IMR-90 (cell line): ENCODE results near the gene NPR3. TPM values are rescaled to one million over a fixed set of nuclear protein-coding genes. Genes with fewer than 3 reads are reported as not detected.

ENCODE experiments used
- ATAC-seq: fragments of 200-7000 bp; cut with Tn5 transposase; 2 replicates; pipeline ENCODE4 v1.9.1; 2020; ENCODE audit warnings: low read depth, mild to moderate bottlenecking, moderate library complexity
- BruUV-seq: library from RNA; stranded (reverse); fragments of 400-500 nt; replicated peaks from 2 replicates; lab custom pipeline; 2021; lab: Mats Ljungman, UMichigan
- CTCF ChIA-PET: fragments of 300-600 bp; formaldehyde crosslinking; extraction: SDS; loops from one replicate; lab custom pipeline; 2021; ENCODE audit warnings: antibody characterized with exemption; lab: Yijun Ruan, JAX
- POLR2A ChIA-PET: fragments of 300-600 bp; sonication (Branson Sonifier 250); formaldehyde crosslinking; loops from one replicate; lab custom pipeline; 2022; ENCODE audit warnings: antibody characterized with exemption; ENCODE audit not compliant: unreplicated experiment; lab: Charles Lee
- DNase-seq: peaks from one replicate; pipeline ENCODE4 v3.0.0; 2013
- H2AFZ ChIP-seq: replicated peaks from 2 replicates; pipeline ENCODE3; 2013; ENCODE audit warnings: low read length, mild to moderate bottlenecking; ENCODE audit not compliant: poor library complexity
- H2AK5ac ChIP-seq: 2 replicates; pipeline ENCODE4 v1.6.1; 2013; ENCODE audit warnings: low read depth, low read length, inconsistent platforms
- H2AK9ac ChIP-seq: replicated peaks from 2 replicates; pipeline ENCODE3; 2013; ENCODE audit warnings: mild to moderate bottlenecking, low read depth, low read length, moderate library complexity; ENCODE audit not compliant: poor library complexity
- H2BK120ac ChIP-seq: 2 replicates; pipeline ENCODE4 v1.6.1; 2013; ENCODE audit warnings: low read depth, low read length, inconsistent platforms
- H2BK15ac ChIP-seq: 3 replicates; pipeline ENCODE4 v1.6.1; 2013; ENCODE audit warnings: low read depth, low read length, inconsistent platforms
- H2BK20ac ChIP-seq: 2 replicates; pipeline ENCODE4 v1.6.1; 2013; ENCODE audit warnings: low read depth, mild to moderate bottlenecking, inconsistent platforms, low read length, moderate library complexity
- H2BK5ac ChIP-seq: 2 replicates; pipeline ENCODE4 v1.6.1; 2013; ENCODE audit warnings: mild to moderate bottlenecking, low read depth, low read length, inconsistent platforms; ENCODE audit not compliant: poor library complexity, severe bottlenecking
- H3K14ac ChIP-seq: replicated peaks from 2 replicates; pipeline ENCODE4 v1.6.1; 2013; ENCODE audit warnings: low read depth, low read length, inconsistent platforms
- H3K18ac ChIP-seq: 2 replicates; pipeline ENCODE4 v1.6.1; 2013; ENCODE audit warnings: low read depth, low read length, control low read depth
- H3K23ac ChIP-seq: 2 replicates; pipeline ENCODE4 v1.6.1; 2013; ENCODE audit warnings: low read depth, low read length, inconsistent platforms
- H3K27ac ChIP-seq: 2 replicates; pipeline ENCODE4 v1.5.1; 2013; ENCODE audit warnings: mild to moderate bottlenecking, control low read depth, low read length; ENCODE audit not compliant: insufficient read depth
- H3K27me3 ChIP-seq: 2 replicates; pipeline ENCODE4 v1.6.1; 2013; ENCODE audit warnings: low read length; ENCODE audit not compliant: control insufficient read depth, insufficient read depth
- H3K36me3 ChIP-seq: 2 replicates; pipeline ENCODE4 v1.6.1; 2013; ENCODE audit warnings: low read length, mixed read lengths; ENCODE audit not compliant: control insufficient read depth, insufficient read depth
- H3K4ac ChIP-seq: 2 replicates; pipeline ENCODE4 v1.6.1; 2013; ENCODE audit warnings: low read depth, low read length, inconsistent platforms
- H3K4me1 ChIP-seq: 2 replicates; pipeline ENCODE4 v1.6.1; 2013; ENCODE audit warnings: low read length, mixed read lengths; ENCODE audit not compliant: control insufficient read depth, insufficient read depth
- H3K4me2 ChIP-seq: 2 replicates; pipeline ENCODE4 v1.6.1; 2013; ENCODE audit warnings: low read depth, mild to moderate bottlenecking, control low read depth, low read length, moderate library complexity
- H3K4me3 ChIP-seq: 2 replicates; pipeline ENCODE4 v1.5.1; 2013; ENCODE audit warnings: low read depth, mild to moderate bottlenecking, control low read depth, low read length, moderate library complexity; ENCODE audit not compliant: insufficient read depth
- H3K56ac ChIP-seq: 2 replicates; pipeline ENCODE4 v1.6.1; 2013; ENCODE audit warnings: low read length, inconsistent platforms; ENCODE audit not compliant: insufficient read depth; ENCODE audit errors: extremely low read depth
- H3K79me1 ChIP-seq, 2 experiments: 2 replicates each; pipeline ENCODE4 v1.6.1; 2013; ENCODE audit warnings: low read length in 2 of 2, inconsistent platforms in 1 of 2, low read depth in 1 of 2
- H3K9ac ChIP-seq: 2 replicates; pipeline ENCODE4 v1.6.1; 2013; ENCODE audit warnings: low read depth, low read length, control low read depth
- H3K9me1 ChIP-seq: 2 replicates; pipeline ENCODE4 v1.6.1; 2013; ENCODE audit warnings: low read length, inconsistent platforms; ENCODE audit not compliant: insufficient read depth
- H3K9me3 ChIP-seq: 2 replicates; pipeline ENCODE4 v1.6.1; 2013; ENCODE audit warnings: low read length; ENCODE audit not compliant: control insufficient read depth, insufficient read depth
- H4K20me1 ChIP-seq: 2 replicates; pipeline ENCODE4 v1.6.1; 2013; ENCODE audit warnings: low read length, inconsistent platforms; ENCODE audit not compliant: insufficient read depth
- H4K5ac ChIP-seq: 2 replicates; pipeline ENCODE4 v1.6.1; 2013; ENCODE audit warnings: mild to moderate bottlenecking, low read depth, low read length, control low read depth
- H4K8ac ChIP-seq, 2 experiments: 2 replicates each; pipeline ENCODE4 v1.6.1; 2013; ENCODE audit warnings: low read depth in 2 of 2, low read length in 2 of 2, control low read depth in 1 of 2, inconsistent platforms in 1 of 2
- H4K91ac ChIP-seq: 2 replicates; pipeline ENCODE4 v1.6.1; 2013; ENCODE audit warnings: low read depth, low read length, inconsistent platforms; ENCODE audit not compliant: insufficient read depth
- BHLHE40 ChIP-seq: fragments of 150-350 bp; IDR thresholded peaks from 2 replicates; pipeline ENCODE4 v1.6.1; 2016; ENCODE audit warnings: mild to moderate bottlenecking, low read depth, low read length
- CEBPB ChIP-seq: IDR thresholded peaks from 2 replicates; pipeline ENCODE4 v1.6.1; 2012; ENCODE audit warnings: low read depth, low read length, improper control_type of control experiment
- CHD1 ChIP-seq: IDR thresholded peaks from 2 replicates; pipeline ENCODE4 v1.6.1; 2012; ENCODE audit warnings: low read depth, low read length, improper control_type of control experiment
- ELK1 ChIP-seq: fragments of 150-350 bp; IDR thresholded peaks from 2 replicates; pipeline ENCODE4 v1.6.1; 2016; ENCODE audit warnings: low read depth, mild to moderate bottlenecking, low read length, moderate library complexity, borderline replicate concordance
- FOS ChIP-seq: fragments of 150-350 bp; IDR thresholded peaks from 2 replicates; pipeline ENCODE4 v1.6.1; 2016; ENCODE audit warnings: low read depth, low read length
- MAFK ChIP-seq: IDR thresholded peaks from 2 replicates; pipeline ENCODE4 v1.6.1; 2012; ENCODE audit warnings: low read depth, low read length, improper control_type of control experiment
- MAZ ChIP-seq: IDR thresholded peaks from 2 replicates; pipeline ENCODE4 v1.6.1; 2012; ENCODE audit warnings: low read depth, mild to moderate bottlenecking, low read length, improper control_type of control experiment, moderate library complexity, borderline replicate concordance
- MXI1 ChIP-seq: IDR thresholded peaks from 2 replicates; pipeline ENCODE4 v1.6.1; 2012; ENCODE audit warnings: low read depth, mild to moderate bottlenecking, low read length, moderate library complexity, borderline replicate concordance
- NFE2L2 ChIP-seq: fragments of 150-350 bp; IDR thresholded peaks from 2 replicates; pipeline ENCODE4 v1.6.1; 2016; ENCODE audit warnings: low read depth, mild to moderate bottlenecking, low read length
- POLR2A ChIP-seq: IDR thresholded peaks from 2 replicates; pipeline ENCODE4 v1.6.1; 2012; ENCODE audit warnings: mild to moderate bottlenecking, low read depth, low read length
- RAD21 ChIP-seq: IDR thresholded peaks from 2 replicates; pipeline ENCODE4 v1.6.1; 2012; ENCODE audit warnings: low read length, improper control_type of control experiment
- RCOR1 ChIP-seq: IDR thresholded peaks from 2 replicates; pipeline ENCODE4 v1.6.1; 2012; ENCODE audit warnings: mild to moderate bottlenecking, low read length, improper control_type of control experiment; ENCODE audit not compliant: insufficient replicate concordance
- RFX5 ChIP-seq: IDR thresholded peaks from 2 replicates; pipeline ENCODE4 v1.8.0; 2012; ENCODE audit warnings: low read depth, mild to moderate bottlenecking, low read length, moderate library complexity
- SMC3 ChIP-seq: fragments of 150-350 bp; IDR thresholded peaks from 2 replicates; pipeline ENCODE4 v1.6.1; 2016; ENCODE audit warnings: low read depth, mild to moderate bottlenecking, antibody characterized with exemption, low read length, moderate library complexity
- WGBS, 2 experiments: methylation state at CpG; one replicate each; pipeline versions ENCODE4 v1.1.5 to v1.1.7; 2013; ENCODE audit warnings: missing lambda C conversion rate in 2 of 2; ENCODE audit not compliant: insufficient read length in 1 of 2; ENCODE audit errors: extremely low coverage in 2 of 2; 5-methylcytosine and 5-hydroxymethylcytosine counted together
- dilution Hi-C: fragments of 300-500 bp; cut with HindIII; formaldehyde crosslinking; loops from one replicate; pipeline ENCODE4 v1.14.3; 2018; ENCODE audit warnings: low sequenced_read_pairs; ENCODE audit not compliant: unreplicated experiment
- in situ Hi-C: fragments of 300-500 bp; cut with MboI; formaldehyde crosslinking; loops from 3 replicates; pipeline ENCODE4 v1.14.3; 2019; ENCODE audit warnings: low sequenced_read_pairs, inconsistent platforms, mixed read lengths
- intact Hi-C: fragments of 100-400 bp; cut with micrococcal nuclease; formaldehyde crosslinking; loops from 2 replicates; pipeline ENCODE4 v1.10.0; 2022
- polyA plus RNA-seq, 3 experiments: library from polyadenylated mRNA; depleted of rRNA; stranded (reverse); fragments of >200 nt; gene quantifications; 2 replicates each; pipeline ENCODE4 v1.2.3, GENCODE V29; 2012; ENCODE audit warnings: low replicate concordance in 1 of 3
- total RNA-seq: library from RNA; depleted of rRNA; stranded (reverse); fragments of >200 nt; gene quantifications from 2 replicates; pipeline ENCODE4 v1.2.3, GENCODE V29; 2012
- TF ChIP-seq, protein P1 (sequence below): fragments of 150-350 bp; IDR thresholded peaks from 2 replicates; pipeline ENCODE4 v1.6.1; 2017; ENCODE audit warnings: mild to moderate bottlenecking, antibody characterized with exemption, low read length, low read depth
- TF ChIP-seq, protein P2 (sequence below): conservative IDR thresholded peaks from 2 replicates; pipeline ENCODE4 v1.5.1; 2012; ENCODE audit warnings: mild to moderate bottlenecking, low read depth, low read length, improper control_type of control experiment

NPR3 gene
- total and polyA plus RNA-seq, 2 of the 4 experiments (the other 2 are of a cell fraction): 24.6 to 88.2 TPM

GRCh38 chr5:32726086-32726557 is 15.0 kb downstream of the NPR3 start:
- 0 out of 2 replicates have a peak, but pooled peaks cover 2% of the 10 kb centered on the region for H3K4me1 ChIP-seq
- H3K27me3 ChIP-seq: no peaks in the 10 kb centered on the region
- TF ChIP-seq MAFK: no peak
- TF ChIP-seq, protein P1, sequence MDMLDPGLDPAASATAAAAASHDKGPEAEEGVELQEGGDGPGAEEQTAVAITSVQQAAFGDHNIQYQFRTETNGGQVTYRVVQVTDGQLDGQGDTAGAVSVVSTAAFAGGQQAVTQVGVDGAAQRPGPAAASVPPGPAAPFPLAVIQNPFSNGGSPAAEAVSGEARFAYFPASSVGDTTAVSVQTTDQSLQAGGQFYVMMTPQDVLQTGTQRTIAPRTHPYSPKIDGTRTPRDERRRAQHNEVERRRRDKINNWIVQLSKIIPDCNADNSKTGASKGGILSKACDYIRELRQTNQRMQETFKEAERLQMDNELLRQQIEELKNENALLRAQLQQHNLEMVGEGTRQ: no peak
- TF ChIP-seq ELK1: no peak
- no peak for TF ChIP-seq BHLHE40
- TF ChIP-seq NFE2L2: no peak
- TF ChIP-seq SMC3: no peak
- no peak for TF ChIP-seq CEBPB
- no peak for TF ChIP-seq POLR2A
- no peak for TF ChIP-seq MAZ
- TF ChIP-seq RAD21: no peak
- TF ChIP-seq FOS: no peak
- TF ChIP-seq CHD1: no peak
- TF ChIP-seq RCOR1: no peak
- TF ChIP-seq, protein P2, sequence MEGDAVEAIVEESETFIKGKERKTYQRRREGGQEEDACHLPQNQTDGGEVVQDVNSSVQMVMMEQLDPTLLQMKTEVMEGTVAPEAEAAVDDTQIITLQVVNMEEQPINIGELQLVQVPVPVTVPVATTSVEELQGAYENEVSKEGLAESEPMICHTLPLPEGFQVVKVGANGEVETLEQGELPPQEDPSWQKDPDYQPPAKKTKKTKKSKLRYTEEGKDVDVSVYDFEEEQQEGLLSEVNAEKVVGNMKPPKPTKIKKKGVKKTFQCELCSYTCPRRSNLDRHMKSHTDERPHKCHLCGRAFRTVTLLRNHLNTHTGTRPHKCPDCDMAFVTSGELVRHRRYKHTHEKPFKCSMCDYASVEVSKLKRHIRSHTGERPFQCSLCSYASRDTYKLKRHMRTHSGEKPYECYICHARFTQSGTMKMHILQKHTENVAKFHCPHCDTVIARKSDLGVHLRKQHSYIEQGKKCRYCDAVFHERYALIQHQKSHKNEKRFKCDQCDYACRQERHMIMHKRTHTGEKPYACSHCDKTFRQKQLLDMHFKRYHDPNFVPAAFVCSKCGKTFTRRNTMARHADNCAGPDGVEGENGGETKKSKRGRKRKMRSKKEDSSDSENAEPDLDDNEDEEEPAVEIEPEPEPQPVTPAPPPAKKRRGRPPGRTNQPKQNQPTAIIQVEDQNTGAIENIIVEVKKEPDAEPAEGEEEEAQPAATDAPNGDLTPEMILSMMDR: no peak
- TF ChIP-seq RFX5: no peak
- TF ChIP-seq MXI1: no peak
- H3K4ac ChIP-seq: no peak overlapping the region
- intact Hi-C loops: no loop called here
- no peak overlapping the region for H4K5ac ChIP-seq
- no peak overlapping the region for H3K23ac ChIP-seq
- no peak overlapping the region for H2BK5ac ChIP-seq
- no TSS peak for BruUV-seq
- H4K8ac ChIP-seq: peak overlapping the region in 1 of 2 experiments; percentile 29; a peak in 1 of 4 replicates
- H3K79me1 ChIP-seq: peaks cover 0 to 20% of the 10 kb centered on the region in 2 experiments; a peak in 2 of 4 replicates
- no peak overlapping the region for H2AK9ac ChIP-seq
- no peak overlapping the region for H3K4me3 ChIP-seq
- H3K56ac ChIP-seq: no peak overlapping the region
- no peak overlapping the region for H3K9ac ChIP-seq
- no peak overlapping the region for H2BK20ac ChIP-seq
- H3K4me2 ChIP-seq: peak overlapping the region; percentile 39; the same call in 1 of the 2 replicates
- no peak overlapping the region for H2BK120ac ChIP-seq
- CTCF ChIA-PET: no interaction called here
- POLR2A ChIA-PET: no interaction called here
- H2AK5ac ChIP-seq: no peak overlapping the region
- peak; percentile 73 for ATAC-seq
- H4K91ac ChIP-seq: no peak overlapping the region
- H2BK15ac ChIP-seq: no peak overlapping the region
- dilution Hi-C loops: no loop called here
- H3K14ac ChIP-seq: no peak overlapping the region
- H3K36me3 ChIP-seq: peaks cover 21% of the 10 kb centered on the region
- H3K9me1 ChIP-seq: no peaks in the 10 kb centered on the region
- peak; percentile 19 for DNase-seq
- WGBS, 2 experiments: no CpG with 5 or more reads among the region's 3 CpGs
- in situ Hi-C loops: no loop called here
- no peak overlapping the region for H3K18ac ChIP-seq
- no peaks in the 10 kb centered on the region for H4K20me1 ChIP-seq
- no peaks in the 10 kb centered on the region for H3K9me3 ChIP-seq
- no peak overlapping the region for H2AFZ ChIP-seq
- H3K27ac ChIP-seq: no peak overlapping the region
